Measurements from ENCODE around the gene SCGB3A1.

DNA sequence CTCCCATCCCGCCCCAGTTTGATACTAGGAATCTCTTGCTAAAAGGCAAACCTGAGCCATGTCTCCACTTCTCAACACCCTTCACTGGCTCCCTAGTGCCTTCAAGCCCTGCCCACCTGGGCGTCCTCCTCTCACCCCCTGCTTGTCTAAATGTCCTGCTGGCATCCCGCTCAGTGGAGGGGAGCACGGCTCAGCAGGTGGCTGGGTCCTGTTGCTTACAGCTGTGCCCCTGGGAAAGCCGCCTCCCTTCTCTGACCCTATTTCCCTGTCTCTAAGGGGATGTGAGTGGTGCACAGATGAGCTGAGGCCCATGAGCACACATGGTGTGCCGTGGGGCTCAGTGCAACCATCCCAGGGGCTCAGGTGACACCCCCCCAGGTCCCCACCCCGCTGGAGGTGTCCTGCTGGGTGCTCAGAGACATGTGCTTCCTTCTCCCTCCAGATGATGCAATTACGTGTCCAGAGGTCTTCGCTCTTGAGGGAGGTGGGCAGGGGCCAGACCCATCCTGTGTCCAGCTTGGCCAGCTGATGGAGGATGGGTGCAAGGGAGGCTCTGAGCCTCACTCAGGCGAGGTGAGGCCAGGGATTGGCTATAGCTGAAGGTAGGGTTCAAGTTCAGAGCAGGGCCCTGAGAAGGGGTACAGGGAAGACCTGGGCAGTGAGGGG is 34.0 kb upstream of the SCGB3A1 start:
- TF ChIP-seq CTCF (conservative IDR thresholded peaks at IDR 0.05; ENCODE audit: low read depth, low read length) = no peak
- no peak for TF ChIP-seq EZH2 (IDR thresholded peaks at IDR 0.05; ENCODE audit: low read length, unreplicated experiment)
